ENCODE measurements around the gene CSRNP2. TPM values are rescaled to one million over a fixed set of nuclear protein-coding genes. Genes with fewer than 3 reads are reported as not detected.

Gene CSRNP2
- total and polyA plus RNA-seq, 2 experiments from 2014 or later: 6.9 to 30.9 TPM

- no peaks in the 10 kb centered on the region for H3K4me1 ChIP-seq (ENCODE audit: insufficient read depth)
- no peak overlapping the region for H3K27ac Mint-ChIP-seq
- H3K27ac ChIP-seq (ENCODE audit: low read depth): no peak overlapping the region
- ATAC-seq: no peak
- H3K9me3 Mint-ChIP-seq: no peaks in the 10 kb centered on the region
- peaks cover 3% of the 10 kb centered on the region for H3K27me3 Mint-ChIP-seq (ENCODE audit: insufficient read depth, low read depth, poor library complexity)
- no peak overlapping the region for H3K4me3 ChIP-seq
- H3K36me3 ChIP-seq (ENCODE audit: insufficient read depth): no peaks in the 10 kb centered on the region; the same call in 1 of the 2 replicates
- DNase-seq (ENCODE audit: low spot score): no peak
- TF ChIP-seq REST (IDR thresholded peaks at IDR 0.05; ENCODE audit: unreplicated experiment) (no peak), CREB1 (CRISPR knock-in tag; IDR thresholded peaks at IDR 0.05; ENCODE audit: low read depth) (no peak), ETS1 (IDR thresholded peaks at IDR 0.05) (no peak), NANOG (IDR thresholded peaks at IDR 0.05; ENCODE audit: borderline replicate concordance) (no peak), POLR2AphosphoS5 (IDR thresholded peaks at IDR 0.05; ENCODE audit: low read depth) (no peak), ZNF462 (CRISPR knock-in tag; IDR thresholded peaks at IDR 0.05) (no peak), ZNF114 (CRISPR knock-in tag; IDR thresholded peaks at IDR 0.05) (no peak), EZH2phosphoT487 (IDR thresholded peaks at IDR 0.05; ENCODE audit: unreplicated experiment) (no peak), CTCF (conservative IDR thresholded peaks at IDR 0.05; ENCODE audit: low read depth in 2 of 2) (no peak)
- no peaks in the 10 kb centered on the region for H3K27me3 ChIP-seq (ENCODE audit: insufficient read depth)
- no peaks in the 10 kb centered on the region for H3K9me2 ChIP-seq (ENCODE audit: insufficient read depth)
- no peak overlapping the region for H3K4me3 Mint-ChIP-seq
- no peak overlapping the region for H2AFZ ChIP-seq
- H3K36me3 Mint-ChIP-seq (ENCODE audit: low read depth): peaks cover 22% of the 10 kb centered on the region
- peaks cover 4% of the 10 kb centered on the region; the same call in 1 of the 2 replicates for H4K20me1 ChIP-seq (replicated peaks; ENCODE audit: insufficient read depth)
- peaks cover 25% of the 10 kb centered on the region for H3K79me2 ChIP-seq (replicated peaks; ENCODE audit: insufficient read depth)
- no peaks in the 10 kb centered on the region for H3K4me1 Mint-ChIP-seq
- no peaks in the 10 kb centered on the region for H3F3A ChIP-seq (replicated peaks; ENCODE audit: low read depth)
- no peak overlapping the region for H3K4me2 ChIP-seq
Observed at GRCh38 chr12:51122844-51123243, 39.4 kb upstream of the CSRNP2 start.
